ENCODE measurements around the gene ARHGAP21.

GRCh38 chr10:24597426-24597825 lies 126.3 kb downstream of the ARHGAP21 start:
- TF ChIP-seq POLR2A (IDR thresholded peaks at IDR 0.05) (no peak), CTCF (IDR thresholded peaks at IDR 0.05) (no peak)

Measured in heart left ventricle (tissue), 13 donors.